Left renal pelvis (tissue), 4 donors: ENCODE results near the gene FAAP100. TPM values are rescaled to one million over a fixed set of nuclear protein-coding genes. Genes with fewer than 3 reads are reported as not detected.

Experiments used
- DNase-seq, 4 donors: peaks; one replicate each; pipeline ENCODE4 v3.0.0-alpha.2; 2013; ENCODE audit warnings: low read depth in 4 of 4, low spot score in 3 of 4
- polyA plus RNA-seq, 4 donors: library from polyadenylated mRNA; unstranded; fragments of 120-200 nt; gene quantifications; one replicate each; pipeline ENCODE4 v1.2.1, GENCODE V29; 2013; ENCODE audit not compliant: insufficient read length in 4 of 4

Gene FAAP100
- polyA plus RNA-seq, 4 donors, result 19.0 to 37.2 (median 24.3) TPM

GRCh38 chr17:81527591-81528383 is 24.4 kb downstream of the FAAP100 start, which contains the start of gene FSCN2:
FSCN2 (plus strand) TSS chr17:81528377; CDS start chr17:81528532, 155 bp downstream.
- no peak for DNase-seq

- no peak for DNase-seq
Observed at GRCh38 chr17:81526662-81527571, 25.2 kb downstream of the FAAP100 start.

GRCh38 chr17:81524865-81525159 is 27.3 kb downstream of the FAAP100 start:
- no peak for DNase-seq

DNA sequence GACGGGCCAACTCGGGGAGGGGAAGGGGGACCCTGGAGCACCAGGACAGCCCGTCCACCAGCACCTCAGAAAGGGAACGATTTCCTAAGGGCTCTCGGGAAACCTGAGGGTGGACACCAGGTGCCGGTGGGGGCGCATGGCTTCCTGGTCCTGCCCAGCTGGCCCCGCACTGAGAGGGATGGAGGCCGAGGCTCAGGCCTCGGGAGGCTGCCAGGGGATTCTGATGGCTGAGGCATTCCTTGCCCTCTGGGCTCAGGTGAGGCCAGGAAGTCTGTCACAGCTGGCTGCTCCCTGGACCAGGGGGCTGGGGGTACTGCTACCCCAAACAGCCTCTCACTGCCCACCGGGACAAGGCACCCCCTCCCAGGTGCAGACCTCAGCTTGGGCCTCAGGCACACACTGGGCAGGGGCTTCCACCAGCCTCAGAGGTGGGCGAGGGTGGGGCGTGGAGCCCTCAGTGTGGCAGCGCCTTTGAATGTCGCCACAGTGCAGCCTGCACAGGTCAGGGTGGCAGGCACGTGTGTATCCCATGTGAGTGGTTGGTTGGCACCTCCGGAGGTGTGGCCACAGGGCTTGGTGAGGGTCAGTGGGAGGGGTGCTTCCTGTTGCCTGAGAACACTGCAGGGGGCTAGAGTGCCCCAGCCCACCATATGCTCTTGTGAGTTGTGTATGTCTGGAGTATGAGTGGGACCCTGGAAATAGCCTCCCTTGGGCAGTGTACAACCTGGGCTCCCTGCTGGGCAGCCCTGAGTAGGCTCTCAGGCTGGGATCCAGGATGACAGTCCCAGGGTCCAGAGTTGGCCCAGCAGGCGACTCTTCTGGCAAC is 27.9 kb downstream of the FAAP100 start:
- no peak for DNase-seq

DNA sequence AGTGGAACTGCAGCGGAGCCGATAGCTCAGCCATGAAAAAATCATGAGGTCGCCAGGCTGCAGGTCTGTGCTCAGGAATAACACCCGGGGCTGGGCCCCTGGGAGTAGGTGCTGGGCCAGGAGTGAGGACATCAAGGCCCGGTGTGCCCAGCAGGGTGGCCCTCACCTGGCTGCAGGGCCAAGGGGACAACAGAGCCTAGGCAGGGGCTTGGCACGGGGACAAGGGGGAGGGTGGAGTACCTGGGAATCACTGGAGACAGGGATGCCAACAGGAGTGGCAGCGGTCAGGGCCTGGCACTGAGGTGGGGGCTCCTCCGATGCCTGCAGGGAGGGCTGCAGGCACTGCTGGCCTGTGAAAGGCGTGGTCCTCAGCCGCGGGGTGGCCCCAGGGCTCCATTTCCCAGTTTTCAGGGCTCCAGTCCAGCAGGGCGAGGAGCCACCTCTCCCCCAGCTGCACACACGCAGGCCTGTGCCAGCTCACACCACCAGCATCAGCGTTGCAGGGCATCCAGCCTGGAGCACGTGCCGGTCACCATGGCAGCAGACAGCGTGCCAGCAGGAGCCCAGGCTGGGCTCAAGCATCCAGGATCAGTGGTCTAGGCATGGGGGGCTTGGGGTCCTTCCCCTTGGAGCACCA is 28.6 kb downstream of the FAAP100 start:
- DNase-seq, result no peak

GRCh38 chr17:81522491-81523401 is 29.4 kb downstream of the FAAP100 start:
- peak in 2 of 4 donors; percentile 73 to 84 for DNase-seq

- DNase-seq, result no peak
Observed at GRCh38 chr17:81520021-81520901, 31.9 kb downstream of the FAAP100 start.

DNA sequence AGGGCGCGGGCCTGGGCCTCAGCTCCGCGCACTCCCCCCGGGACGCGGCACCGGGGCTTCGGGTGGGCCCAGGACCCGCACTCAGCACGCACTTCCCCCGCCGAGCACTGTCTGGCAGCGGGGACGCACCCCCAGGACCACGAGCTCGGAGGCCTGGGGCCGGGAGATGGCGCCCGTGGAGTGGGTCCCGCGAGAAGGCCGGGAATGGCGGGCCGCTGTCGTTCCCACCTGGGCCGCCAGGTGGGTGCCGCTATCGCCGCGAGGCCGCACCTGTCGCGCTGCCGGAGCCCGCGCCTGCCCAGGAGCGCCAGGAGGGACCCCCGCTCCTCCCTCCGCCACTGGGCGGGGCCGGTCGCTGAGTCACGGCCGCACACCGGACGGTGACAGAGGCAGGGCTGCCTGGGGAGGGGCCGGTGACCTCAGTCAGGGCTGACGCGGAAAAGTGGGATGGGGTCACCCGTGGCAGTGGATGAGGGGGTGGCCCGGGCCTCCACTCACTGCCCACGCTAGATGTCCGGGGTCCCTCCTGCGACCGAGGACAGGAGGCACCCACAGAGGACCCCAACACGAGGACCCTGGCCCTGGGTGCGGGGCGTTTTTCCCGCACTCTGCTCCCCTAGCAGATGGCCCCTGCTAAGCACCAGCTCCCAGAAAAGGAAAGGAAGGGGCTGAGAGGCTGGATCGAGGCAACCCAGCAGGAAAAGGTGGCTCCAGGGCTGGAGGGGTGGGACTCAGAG is 32.7 kb downstream of the FAAP100 start:
- no peak for DNase-seq

DNA sequence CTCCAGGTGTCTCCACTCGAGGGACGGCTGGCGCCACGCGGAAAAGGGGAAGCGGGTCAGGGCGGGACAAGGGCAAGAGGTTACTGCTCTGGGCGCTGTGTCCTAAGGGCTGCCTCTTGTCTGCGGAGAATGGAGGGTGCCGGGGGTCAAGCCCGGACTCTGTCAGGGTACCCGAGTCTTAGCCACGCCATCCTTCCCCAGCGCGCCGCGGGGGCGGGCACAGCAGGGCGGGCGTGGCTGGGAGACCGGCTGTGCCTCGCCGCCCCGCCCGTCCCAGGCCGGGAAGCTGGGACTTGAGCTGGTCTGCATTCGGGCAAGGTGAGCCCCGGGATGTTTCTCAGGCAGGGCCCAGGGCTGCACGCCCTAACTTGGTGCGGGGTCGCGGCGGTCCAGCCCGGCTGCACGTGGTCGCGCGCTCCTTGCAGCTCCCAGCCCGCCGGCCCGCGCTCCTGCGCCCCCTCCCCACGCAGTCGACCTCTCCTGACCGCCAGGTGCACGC is 33.3 kb downstream of the FAAP100 start:
- DNase-seq, result no peak

DNA sequence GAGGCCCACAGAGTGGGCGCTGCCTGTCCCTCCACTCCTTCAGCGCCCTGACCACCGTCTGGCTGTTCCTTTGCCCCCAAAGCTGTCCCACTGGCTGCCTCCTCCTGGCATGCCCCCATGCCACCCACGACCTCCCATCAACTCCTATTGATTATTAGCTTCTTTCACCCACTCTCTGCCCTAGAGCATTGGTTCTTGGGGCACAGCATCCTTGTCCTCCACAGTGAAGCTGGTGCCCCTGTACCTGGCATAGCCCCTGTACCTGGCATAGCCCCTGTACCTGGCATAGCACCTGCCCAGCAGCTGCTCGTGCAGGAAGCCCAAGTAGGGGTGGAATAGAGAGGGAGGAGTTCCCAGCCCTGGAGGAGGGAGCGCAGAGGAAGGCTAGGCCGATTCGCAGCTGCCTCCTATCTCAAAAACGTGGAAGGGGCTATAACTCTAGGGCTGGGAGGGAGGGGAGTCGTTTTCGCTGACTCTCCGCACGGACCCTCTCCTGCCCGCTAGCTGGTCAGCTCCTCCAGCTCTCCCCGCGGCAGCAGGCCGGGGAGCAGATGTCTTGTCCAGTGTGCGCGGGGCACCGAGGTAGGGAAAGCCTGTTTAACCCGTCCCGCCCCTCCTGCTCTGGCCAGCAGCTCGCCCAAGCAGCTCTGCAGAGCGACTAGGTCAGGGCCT is 33.9 kb downstream of the FAAP100 start:
- no peak for DNase-seq

GRCh38 chr17:81517339-81518112 is 34.6 kb downstream of the FAAP100 start:
- DNase-seq, result no peak

GRCh38 chr17:81517009-81517338 is 35.2 kb downstream of the FAAP100 start:
- DNase-seq, result no peak

- no peak for DNase-seq
Observed at GRCh38 chr17:81516439-81516838, 35.7 kb downstream of the FAAP100 start.

- no peak for DNase-seq
Observed at GRCh38 chr17:81515530-81516041, 36.6 kb downstream of the FAAP100 start.

- DNase-seq, result no peak
Observed at GRCh38 chr17:81514739-81515529, 37.2 kb downstream of the FAAP100 start.

- no peak for DNase-seq
Observed at GRCh38 chr17:81514489-81514738, 37.7 kb downstream of the FAAP100 start.
